Ishikawa (cell line): ENCODE measurements around the gene TRPM3.

Experiments used
- CEBPB ChIP-seq: IDR thresholded peaks from 2 replicates; pipeline ENCODE4 v1.6.1; 2012
- CREB1 ChIP-seq: IDR thresholded peaks from 2 replicates; pipeline ENCODE4 v1.6.1; 2012; ENCODE audit warnings: low read depth
- EGR1 ChIP-seq: IDR thresholded peaks from 2 replicates; pipeline ENCODE4 v1.6.1; 2012
- EP300 ChIP-seq: IDR thresholded peaks from 2 replicates; pipeline ENCODE4 v1.6.1; 2012; ENCODE audit warnings: borderline replicate concordance
- MAX ChIP-seq: IDR thresholded peaks from 2 replicates; pipeline ENCODE4 v1.6.1; 2012
- NFIC ChIP-seq: IDR thresholded peaks from 2 replicates; pipeline ENCODE4 v1.6.1; 2012
- RAD21 ChIP-seq: IDR thresholded peaks from 2 replicates; pipeline ENCODE4 v1.6.1; 2012; ENCODE audit warnings: low read depth
- TAF1 ChIP-seq: IDR thresholded peaks from 2 replicates; pipeline ENCODE4 v1.6.1; 2012; ENCODE audit warnings: low read depth, mild to moderate bottlenecking
- TCF12 ChIP-seq: IDR thresholded peaks from 2 replicates; pipeline ENCODE4 v1.6.1; 2012; ENCODE audit warnings: low read depth
- TEAD4 ChIP-seq: IDR thresholded peaks from 2 replicates; pipeline ENCODE4 v1.6.1; 2012
- USF1 ChIP-seq: IDR thresholded peaks from 2 replicates; pipeline ENCODE4 v1.6.1; 2012
- YY1 ChIP-seq: IDR thresholded peaks from 2 replicates; pipeline ENCODE4 v1.6.1; 2012; ENCODE audit warnings: low read depth
- ZBTB7A ChIP-seq: IDR thresholded peaks from 2 replicates; pipeline ENCODE4 v1.6.1; 2012; ENCODE audit warnings: low read depth
- TF ChIP-seq, protein P1 (sequence below): IDR thresholded peaks from 2 replicates; pipeline ENCODE4 v1.6.1; 2012; ENCODE audit warnings: low read depth, mild to moderate bottlenecking

DNA sequence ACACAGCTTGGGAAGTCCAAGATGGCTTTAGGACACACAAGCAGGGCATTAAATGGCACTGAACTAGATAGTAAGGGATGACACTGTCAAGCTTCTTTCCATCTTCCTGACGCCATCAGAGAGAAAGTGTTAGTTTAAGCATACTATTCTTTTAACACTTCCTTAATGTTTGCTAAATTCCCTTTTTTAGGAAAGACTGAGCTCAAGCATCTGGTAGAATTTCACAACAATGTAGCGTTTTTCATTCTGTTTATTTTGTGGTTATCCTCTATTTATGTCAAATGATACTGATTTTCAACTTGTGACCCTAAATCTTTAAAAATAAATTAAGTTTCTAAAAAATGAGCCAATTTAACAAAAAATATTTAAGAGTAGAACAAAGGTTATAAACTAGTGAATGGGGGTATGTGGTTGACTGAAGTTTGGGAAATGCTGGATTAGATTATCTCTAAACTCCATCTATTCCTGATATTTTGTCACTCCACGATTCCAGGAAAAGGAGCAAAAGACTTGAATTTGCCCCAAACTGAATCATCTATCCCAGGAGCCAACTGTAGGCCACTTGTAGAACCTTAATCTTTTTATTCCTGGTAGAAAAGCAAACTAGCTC, 559.5 kb downstream of the TRPM3 start:
- no peak for TF ChIP-seq RAD21
- TF ChIP-seq TAF1: no peak
- TF ChIP-seq CEBPB: no peak
- TF ChIP-seq USF1: no peak
- TF ChIP-seq, protein P1, sequence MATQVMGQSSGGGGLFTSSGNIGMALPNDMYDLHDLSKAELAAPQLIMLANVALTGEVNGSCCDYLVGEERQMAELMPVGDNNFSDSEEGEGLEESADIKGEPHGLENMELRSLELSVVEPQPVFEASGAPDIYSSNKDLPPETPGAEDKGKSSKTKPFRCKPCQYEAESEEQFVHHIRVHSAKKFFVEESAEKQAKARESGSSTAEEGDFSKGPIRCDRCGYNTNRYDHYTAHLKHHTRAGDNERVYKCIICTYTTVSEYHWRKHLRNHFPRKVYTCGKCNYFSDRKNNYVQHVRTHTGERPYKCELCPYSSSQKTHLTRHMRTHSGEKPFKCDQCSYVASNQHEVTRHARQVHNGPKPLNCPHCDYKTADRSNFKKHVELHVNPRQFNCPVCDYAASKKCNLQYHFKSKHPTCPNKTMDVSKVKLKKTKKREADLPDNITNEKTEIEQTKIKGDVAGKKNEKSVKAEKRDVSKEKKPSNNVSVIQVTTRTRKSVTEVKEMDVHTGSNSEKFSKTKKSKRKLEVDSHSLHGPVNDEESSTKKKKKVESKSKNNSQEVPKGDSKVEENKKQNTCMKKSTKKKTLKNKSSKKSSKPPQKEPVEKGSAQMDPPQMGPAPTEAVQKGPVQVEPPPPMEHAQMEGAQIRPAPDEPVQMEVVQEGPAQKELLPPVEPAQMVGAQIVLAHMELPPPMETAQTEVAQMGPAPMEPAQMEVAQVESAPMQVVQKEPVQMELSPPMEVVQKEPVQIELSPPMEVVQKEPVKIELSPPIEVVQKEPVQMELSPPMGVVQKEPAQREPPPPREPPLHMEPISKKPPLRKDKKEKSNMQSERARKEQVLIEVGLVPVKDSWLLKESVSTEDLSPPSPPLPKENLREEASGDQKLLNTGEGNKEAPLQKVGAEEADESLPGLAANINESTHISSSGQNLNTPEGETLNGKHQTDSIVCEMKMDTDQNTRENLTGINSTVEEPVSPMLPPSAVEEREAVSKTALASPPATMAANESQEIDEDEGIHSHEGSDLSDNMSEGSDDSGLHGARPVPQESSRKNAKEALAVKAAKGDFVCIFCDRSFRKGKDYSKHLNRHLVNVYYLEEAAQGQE: no peak
- TF ChIP-seq MAX: no peak
- TF ChIP-seq NFIC: no peak
- TF ChIP-seq EP300: no peak
- TF ChIP-seq EGR1: no peak
- no peak for TF ChIP-seq ZBTB7A
- no peak for TF ChIP-seq TEAD4
- no peak for TF ChIP-seq YY1
- no peak for TF ChIP-seq CREB1
- TF ChIP-seq TCF12: no peak
